ENCODE results near the gene SMYD3. TPM values are rescaled to one million over a fixed set of nuclear protein-coding genes. Genes with fewer than 3 reads are reported as not detected.

The SMYD3 gene
- polyA plus RNA-seq, 1 donor from 2014 or later: 48.6 TPM

GRCh38 chr1:246482805-246483568 is 24.1 kb downstream of the SMYD3 start:
- Histone ChIP-seq H3K9me2 (ENCODE audit: insufficient read depth, low read length) (no peaks in the 10 kb centered on the region), H3K27ac (ENCODE audit: low read length) (no peak overlapping the region), H2AFZ (ENCODE audit: low read depth, low read length) (no peak overlapping the region), H3K27me3 (ENCODE audit: insufficient read depth, low read depth, low read length) (no peaks in the 10 kb centered on the region), H3K4me3 (ENCODE audit: low read length) (no peak overlapping the region), H3K79me2 (replicated peaks; ENCODE audit: insufficient read depth, low read length) (no peaks in the 10 kb centered on the region), H3K36me3 (ENCODE audit: insufficient read depth, low read length) (no peaks in the 10 kb centered on the region), H3K9me3 (ENCODE audit: low read length) (no peaks in the 10 kb centered on the region), H3F3A (ENCODE audit: insufficient read depth, low read length, poor library complexity, severe bottlenecking) (no peaks in the 10 kb centered on the region), H4K20me1 (ENCODE audit: insufficient read depth) (no peaks in the 10 kb centered on the region), H3K4me2 (ENCODE audit: low read length) (no peak overlapping the region), H3K9ac (ENCODE audit: low read length) (no peak overlapping the region)
- TF ChIP-seq TAF1 (IDR thresholded peaks at IDR 0.05; ENCODE audit: low read depth) (no peak), EP300 (conservative IDR thresholded peaks at IDR 0.05; ENCODE audit: poor library complexity, severe bottlenecking) (no peak), POLR2AphosphoS5 (IDR thresholded peaks at IDR 0.05) (no peak), REST (IDR thresholded peaks at IDR 0.05; ENCODE audit: borderline replicate concordance) (no peak), RAD21 (conservative IDR thresholded peaks at IDR 0.05) (no peak), SMC3 (conservative IDR thresholded peaks at IDR 0.05; ENCODE audit: poor library complexity) (no peak), EZH2 (IDR thresholded peaks at IDR 0.05; ENCODE audit: borderline replicate concordance, insufficient read depth, low read length, poor library complexity, severe bottlenecking) (no peak)

GRCh38 chr1:246479061-246479460 is 28.0 kb downstream of the SMYD3 start:
- Histone ChIP-seq H3K27me3 (ENCODE audit: insufficient read depth, low read depth, low read length) (no peaks in the 10 kb centered on the region), H3K79me2 (replicated peaks; ENCODE audit: insufficient read depth, low read length) (no peaks in the 10 kb centered on the region), H3K36me3 (ENCODE audit: insufficient read depth, low read length) (no peaks in the 10 kb centered on the region), H3K27ac (ENCODE audit: low read length) (no peak overlapping the region), H3K4me2 (ENCODE audit: low read length) (no peak overlapping the region), H4K20me1 (ENCODE audit: insufficient read depth) (no peaks in the 10 kb centered on the region), H3K9me3 (ENCODE audit: low read length) (no peaks in the 10 kb centered on the region), H3F3A (ENCODE audit: insufficient read depth, low read length, poor library complexity, severe bottlenecking) (no peaks in the 10 kb centered on the region), H3K9me2 (ENCODE audit: insufficient read depth, low read length) (no peaks in the 10 kb centered on the region), H2AFZ (ENCODE audit: low read depth, low read length) (no peak overlapping the region), H3K9ac (ENCODE audit: low read length) (no peak overlapping the region), H3K4me3 (ENCODE audit: low read length) (no peak overlapping the region)
- TF ChIP-seq EP300 (conservative IDR thresholded peaks at IDR 0.05; ENCODE audit: poor library complexity, severe bottlenecking) (no peak), REST (IDR thresholded peaks at IDR 0.05; ENCODE audit: borderline replicate concordance) (no peak), TAF1 (IDR thresholded peaks at IDR 0.05; ENCODE audit: low read depth) (no peak), POLR2AphosphoS5 (IDR thresholded peaks at IDR 0.05) (no peak), CTCF (IDR thresholded peaks at IDR 0.05; ENCODE audit: poor library complexity, severe bottlenecking) (no peak), MXI1 (conservative IDR thresholded peaks at IDR 0.05; ENCODE audit: poor library complexity, severe bottlenecking) (no peak), SMC3 (conservative IDR thresholded peaks at IDR 0.05; ENCODE audit: poor library complexity) (no peak), RAD21 (conservative IDR thresholded peaks at IDR 0.05) (no peak), EZH2 (IDR thresholded peaks at IDR 0.05; ENCODE audit: borderline replicate concordance, insufficient read depth, low read length, poor library complexity, severe bottlenecking) (no peak)

Data from neural cell (in vitro differentiated cells).